ENCODE measurements around the gene HK1.
A peak's percentile ranks its signal among the peaks of the same experiment; 100 is the strongest.
"Not testable (repeated sequence)": the region's sequence is repeated elsewhere in the genome, so short reads cannot be mapped to it uniquely, and the experiment has no call there.

The HK1 gene

DNA sequence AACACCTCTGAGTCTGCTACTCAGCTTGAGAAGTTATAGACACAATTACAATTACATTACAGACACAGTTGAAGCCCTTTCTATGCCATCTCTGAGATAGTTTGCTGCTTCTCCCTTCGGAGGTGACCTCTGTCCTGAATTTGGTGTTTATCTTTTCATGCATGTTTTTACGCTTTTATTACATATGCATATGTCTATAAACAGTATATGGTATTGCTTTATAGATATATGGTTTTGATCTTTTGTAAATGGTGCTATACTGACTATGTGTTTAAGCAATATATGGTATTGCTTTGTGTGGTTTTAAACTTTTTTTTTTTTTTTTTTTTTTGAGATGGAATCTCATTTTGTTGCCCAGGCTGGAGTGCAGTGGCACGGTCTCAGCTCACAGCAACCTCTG is 48.4 kb downstream of the HK1 start:
- no peak for DNase-seq
- intact Hi-C loops (cut with DNase I; ENCODE audit: low total_unique reads): loop anchor here (5.0 kb wide), 1 partner anchor 36 kb away; no protein-coding TSS in a partner anchor
- H3K9me3 ChIP-seq: no peaks in the 10 kb centered on the region

DNA sequence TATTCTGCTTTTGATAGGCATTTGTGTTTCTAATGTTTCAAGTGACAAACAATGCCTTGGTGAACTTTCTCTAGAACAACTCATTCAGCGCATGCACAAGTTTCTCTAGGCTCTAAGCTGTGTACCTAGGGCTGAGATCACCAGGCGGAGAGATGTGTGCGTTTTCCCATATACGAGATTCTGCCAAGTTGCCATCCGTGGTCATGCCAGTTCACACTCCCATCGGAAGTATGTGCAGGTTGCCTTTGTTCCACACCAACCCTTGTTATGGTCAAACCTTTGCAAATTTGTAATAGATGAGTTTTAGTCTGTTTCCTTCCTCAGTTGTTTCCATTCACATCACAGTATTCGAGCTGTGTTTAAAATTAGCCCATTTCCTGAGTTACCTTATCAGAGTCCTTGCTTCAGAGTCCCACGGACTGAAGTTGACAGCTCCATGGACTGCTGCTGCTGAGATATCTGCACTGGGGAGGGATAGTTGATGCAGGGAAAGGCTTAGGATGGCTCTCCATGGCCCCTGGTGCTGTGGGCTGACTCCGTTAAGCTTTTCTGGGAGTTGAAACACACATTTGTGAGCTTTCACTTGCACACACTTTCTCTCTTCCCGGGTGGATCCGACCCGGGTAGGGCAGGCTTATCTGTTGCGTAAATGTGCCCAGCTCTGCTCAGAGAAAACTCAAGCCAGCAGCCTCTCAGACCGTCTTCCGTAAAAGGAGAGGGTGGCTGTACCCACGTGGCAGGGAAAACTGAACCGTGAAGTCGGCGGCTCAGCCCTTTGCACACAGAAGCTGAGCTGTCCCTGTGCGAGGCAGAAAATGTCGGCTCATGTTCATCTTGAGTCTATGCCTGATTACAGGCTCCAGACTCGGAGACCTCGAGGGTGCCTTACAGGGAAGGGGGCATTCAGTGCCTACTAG is 49.4 kb downstream of the HK1 start:
- Histone ChIP-seq H3K9me3 (no peaks in the 10 kb centered on the region), H3K27me3 (no peaks in the 10 kb centered on the region), H3K4me3 (peak overlapping the region; percentile 36 to 45), H3K4me1 (peaks cover 4 to 98% (median 63%) of the 10 kb centered on the region in 4 donors), H3K36me3 (peaks cover 0 to 5% (median 0%) of the 10 kb centered on the region in 3 donors), H3K27ac (peak overlapping the region; percentile 79 to 87)
- TF ChIP-seq, protein P1, sequence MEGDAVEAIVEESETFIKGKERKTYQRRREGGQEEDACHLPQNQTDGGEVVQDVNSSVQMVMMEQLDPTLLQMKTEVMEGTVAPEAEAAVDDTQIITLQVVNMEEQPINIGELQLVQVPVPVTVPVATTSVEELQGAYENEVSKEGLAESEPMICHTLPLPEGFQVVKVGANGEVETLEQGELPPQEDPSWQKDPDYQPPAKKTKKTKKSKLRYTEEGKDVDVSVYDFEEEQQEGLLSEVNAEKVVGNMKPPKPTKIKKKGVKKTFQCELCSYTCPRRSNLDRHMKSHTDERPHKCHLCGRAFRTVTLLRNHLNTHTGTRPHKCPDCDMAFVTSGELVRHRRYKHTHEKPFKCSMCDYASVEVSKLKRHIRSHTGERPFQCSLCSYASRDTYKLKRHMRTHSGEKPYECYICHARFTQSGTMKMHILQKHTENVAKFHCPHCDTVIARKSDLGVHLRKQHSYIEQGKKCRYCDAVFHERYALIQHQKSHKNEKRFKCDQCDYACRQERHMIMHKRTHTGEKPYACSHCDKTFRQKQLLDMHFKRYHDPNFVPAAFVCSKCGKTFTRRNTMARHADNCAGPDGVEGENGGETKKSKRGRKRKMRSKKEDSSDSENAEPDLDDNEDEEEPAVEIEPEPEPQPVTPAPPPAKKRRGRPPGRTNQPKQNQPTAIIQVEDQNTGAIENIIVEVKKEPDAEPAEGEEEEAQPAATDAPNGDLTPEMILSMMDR (IDR thresholded peaks at IDR 0.05): no peak
- intact Hi-C loops (cut with DNase I; ENCODE audit: low total_unique reads): loop anchor here (5.0 kb wide), 1 partner anchor 35 kb away; no protein-coding TSS in a partner anchor
- DNase-seq: peak; percentile 77 to 93

More for the DNA sequence above, 48.4 kb downstream of the HK1 start:
- Histone ChIP-seq H3K4me1 (peaks cover 4 to 97% (median 63%) of the 10 kb centered on the region in 4 donors), H3K36me3 (peaks cover 0 to 5% (median 0%) of the 10 kb centered on the region in 3 donors), H3K27me3 (no peaks in the 10 kb centered on the region), H3K4me3 (no peak overlapping the region), H3K27ac (peak overlapping the region in 1 of 2 donors; percentile 87)
- TF ChIP-seq, protein P1 (IDR thresholded peaks at IDR 0.05): no peak

DNA sequence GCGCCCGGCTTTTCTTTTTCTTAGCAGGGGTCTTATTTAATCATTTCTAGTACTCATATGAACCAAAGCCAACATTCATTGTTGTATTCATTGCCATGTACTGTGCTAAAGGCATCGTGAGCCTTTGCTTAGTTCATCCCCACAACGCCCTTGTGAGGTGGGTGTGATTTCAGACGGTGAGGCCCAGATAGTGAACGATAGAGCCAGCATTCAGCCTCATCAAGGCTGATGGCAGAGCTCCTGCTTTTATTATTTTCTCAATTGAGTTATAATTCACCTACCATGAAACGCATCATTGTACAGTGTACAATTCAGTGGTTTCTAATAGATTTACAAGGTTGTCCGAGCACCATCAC is 50.1 kb downstream of the HK1 start:
- Histone ChIP-seq H3K4me3 (peak overlapping the region in 1 of 2 donors; percentile 45), H3K27ac (peak overlapping the region; percentile 79 to 87), H3K9me3 (no peaks in the 10 kb centered on the region), H3K27me3 (no peaks in the 10 kb centered on the region), H3K4me1 (peaks cover 4 to 98% (median 69%) of the 10 kb centered on the region in 4 donors), H3K36me3 (peaks cover 0 to 5% (median 0%) of the 10 kb centered on the region in 3 donors)
- TF ChIP-seq, protein P1 (IDR thresholded peaks at IDR 0.05): no peak
- no peak for DNase-seq
- intact Hi-C loops (cut with DNase I; ENCODE audit: low total_unique reads): loop anchor here (5.0 kb wide), 1 partner anchor 34 kb away; no protein-coding TSS in a partner anchor

DNA sequence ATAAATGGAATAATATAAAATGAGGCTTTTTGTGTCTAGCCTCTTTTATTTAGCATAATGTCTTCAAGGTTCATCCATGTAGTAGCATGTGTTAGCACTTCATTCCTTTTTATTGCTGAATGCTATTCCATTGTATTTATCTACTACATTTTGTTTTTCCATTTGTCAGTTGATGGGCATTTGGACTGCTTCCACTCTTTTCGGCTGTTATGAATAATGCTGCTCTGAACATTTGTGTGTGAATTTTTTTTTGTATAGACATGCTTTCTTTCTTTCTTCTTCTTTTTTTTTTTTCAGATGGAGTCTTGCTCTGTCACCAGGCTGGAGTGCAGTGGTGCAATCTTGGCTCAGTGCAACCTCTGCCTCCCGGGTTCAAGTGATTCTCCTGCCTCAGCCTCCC is 50.6 kb downstream of the HK1 start:
- H3K27ac ChIP-seq: peak overlapping the region; percentile 79 to 87
- not testable (repeated sequence) for H3K9me3 ChIP-seq, H3K36me3 ChIP-seq, H3K27me3 ChIP-seq, DNase-seq, H3K4me3 ChIP-seq
- peaks cover 9 to 98% (median 69%) of the 10 kb centered on the region in 4 donors for H3K4me1 ChIP-seq
- intact Hi-C loops (cut with DNase I; ENCODE audit: low total_unique reads): loop anchor here (5.0 kb wide), 1 partner anchor 33 kb away; no protein-coding TSS in a partner anchor

DNA sequence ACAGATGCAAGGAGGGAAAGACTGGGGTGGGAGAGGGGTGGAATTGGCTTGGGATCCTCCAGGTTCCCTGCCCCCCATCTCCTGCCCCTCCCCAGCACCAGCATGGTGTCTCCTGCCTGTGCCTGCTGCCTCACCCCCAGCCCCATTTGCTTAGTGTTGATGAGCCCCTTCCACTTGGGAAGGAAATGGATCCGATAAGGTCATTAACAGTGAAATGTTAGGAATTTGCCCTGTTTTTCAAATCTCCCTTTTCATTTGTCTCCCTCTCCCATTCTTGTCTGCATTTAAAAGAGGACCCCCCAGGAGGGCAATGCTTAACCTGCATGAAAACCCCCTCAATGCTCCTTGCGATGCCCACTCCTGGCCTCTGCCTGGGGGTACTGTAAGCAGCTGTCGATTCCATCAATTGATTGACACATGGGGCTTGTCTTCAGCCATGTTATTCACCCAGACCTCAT is 51.5 kb downstream of the HK1 start:
- Histone ChIP-seq H3K9me3 (no peaks in the 10 kb centered on the region), H3K36me3 (peaks cover 0 to 5% (median 0%) of the 10 kb centered on the region in 3 donors), H3K4me1 (peaks cover 9 to 98% (median 72%) of the 10 kb centered on the region in 4 donors), H3K27ac (peak overlapping the region; percentile 79 to 87), H3K4me3 (no peak overlapping the region), H3K27me3 (no peaks in the 10 kb centered on the region)
- DNase-seq: no peak
- intact Hi-C loops (cut with DNase I; ENCODE audit: low total_unique reads): loop anchor here (5.0 kb wide), 1 partner anchor 33 kb away; no protein-coding TSS in a partner anchor
- TF ChIP-seq, protein P1 (IDR thresholded peaks at IDR 0.05): no peak

DNA sequence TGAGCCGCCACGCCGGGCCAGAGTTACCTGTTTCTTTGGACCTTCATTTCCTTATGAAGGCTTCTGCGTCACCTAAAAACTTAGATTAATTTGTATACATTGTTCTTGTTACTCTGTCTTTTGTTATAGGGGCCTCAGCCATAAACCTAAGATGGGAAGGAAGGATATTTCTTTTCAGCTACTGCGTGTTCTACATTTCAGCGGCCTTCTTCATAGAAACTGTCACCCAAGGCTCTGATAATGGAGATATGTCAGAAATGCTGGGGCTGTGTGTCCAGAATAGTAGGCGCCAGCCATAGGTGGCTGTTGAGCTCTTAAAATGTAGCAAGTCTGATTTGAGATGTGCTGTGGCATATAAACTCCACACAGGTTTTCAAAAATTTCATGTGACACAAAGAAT is 52.9 kb downstream of the HK1 start:
- H3K36me3 ChIP-seq: peaks cover 0 to 5% (median 0%) of the 10 kb centered on the region in 3 donors
- H3K4me3 ChIP-seq: no peak overlapping the region
- peaks cover 9 to 99% (median 79%) of the 10 kb centered on the region in 4 donors for H3K4me1 ChIP-seq
- DNase-seq: no peak
- intact Hi-C loops (cut with DNase I; ENCODE audit: low total_unique reads): no loop called here
- H3K27ac ChIP-seq: peak overlapping the region; percentile 79 to 87
- TF ChIP-seq, protein P1 (IDR thresholded peaks at IDR 0.05): no peak
- no peaks in the 10 kb centered on the region for H3K9me3 ChIP-seq
- no peaks in the 10 kb centered on the region for H3K27me3 ChIP-seq

Measured in tibial artery (tissue), 4 donors.